ENCODE results near the gene SUGCT.

Gene SUGCT

GRCh38 chr7:40701836-40702551, 567.2 kb downstream of the SUGCT start:
- no peak for DNase-seq

- DNase-seq = no peak
Measured at GRCh38 chr7:40704172-40704571, 569.4 kb downstream of the SUGCT start.

- DNase-seq = no peak
Measured at GRCh38 chr7:40706829-40707228, 572.0 kb downstream of the SUGCT start.

GRCh38 chr7:40709062-40709964, 574.5 kb downstream of the SUGCT start:
- DNase-seq = no peak

- no peak for DNase-seq
Measured at GRCh38 chr7:40711706-40712105, 576.9 kb downstream of the SUGCT start.

GRCh38 chr7:40714363-40715052, 579.7 kb downstream of the SUGCT start:
- no peak for DNase-seq

GRCh38 chr7:40715053-40715430, 580.2 kb downstream of the SUGCT start:
- DNase-seq = no peak

- DNase-seq = no peak
Measured at GRCh38 chr7:40716052-40716451, 581.2 kb downstream of the SUGCT start.

GRCh38 chr7:40717242-40717641, 582.4 kb downstream of the SUGCT start:
- no peak for DNase-seq

GRCh38 chr7:40720416-40720815, 585.6 kb downstream of the SUGCT start:
- DNase-seq = no peak

- DNase-seq = no peak
Measured at GRCh38 chr7:40721342-40721949, 586.6 kb downstream of the SUGCT start.

GRCh38 chr7:40722242-40722641, 587.4 kb downstream of the SUGCT start:
- DNase-seq = no peak

- DNase-seq = no peak
Measured at GRCh38 chr7:40723829-40724228, 589.0 kb downstream of the SUGCT start.

GRCh38 chr7:40726559-40726958, 591.8 kb downstream of the SUGCT start:
- DNase-seq = no peak

GRCh38 chr7:40733114-40733513, 598.3 kb downstream of the SUGCT start:
- no peak for DNase-seq

- no peak for DNase-seq
Measured at GRCh38 chr7:40733578-40733977, 598.8 kb downstream of the SUGCT start.

GRCh38 chr7:40739257-40739656, 604.5 kb downstream of the SUGCT start:
- DNase-seq = no peak

GRCh38 chr7:40742270-40742669, 607.5 kb downstream of the SUGCT start:
- no peak for DNase-seq

GRCh38 chr7:40746841-40747556, 612.2 kb downstream of the SUGCT start:
- DNase-seq = no peak

GRCh38 chr7:40747856-40748255, 613.1 kb downstream of the SUGCT start:
- DNase-seq = no peak

GRCh38 chr7:40749877-40750276, 615.1 kb downstream of the SUGCT start:
- no peak for DNase-seq

GRCh38 chr7:40753455-40753854, 618.6 kb downstream of the SUGCT start:
- DNase-seq = no peak

- DNase-seq = no peak
Measured at GRCh38 chr7:40755438-40755837, 620.6 kb downstream of the SUGCT start.

Data from NCI-H2029 treated with DMSO at 0.1 percent for 48 hours (cell line).